ENCODE data around the gene ZSWIM3.
"Not testable (repeated sequence)": the region's sequence is repeated elsewhere in the genome, so short reads cannot be mapped to it uniquely, and the experiment has no call there.

ZSWIM3 gene

GRCh38 chr20:45896641-45897161 lies 39.3 kb downstream of the ZSWIM3 start:
- Histone ChIP-seq H3K4me1 (ENCODE audit: insufficient read depth, low read length) (peaks cover 16% of the 10 kb centered on the region), H3K27me3 (ENCODE audit: control insufficient read depth in 1 of 2, insufficient read depth in 2 of 2, low read length in 2 of 2) (no peaks in the 10 kb centered on the region), H3K9ac (ENCODE audit: low read length) (no peak overlapping the region), H3K9me3 (ENCODE audit: low read length) (no peaks in the 10 kb centered on the region), H3K27ac (ENCODE audit: low read depth, low read length) (no peak overlapping the region), H3K4me3 (ENCODE audit: low read depth in 1 of 2, low read length in 2 of 2) (no peak overlapping the region), H3K36me3 (ENCODE audit: insufficient read depth, low read length) (peaks cover 52% of the 10 kb centered on the region)

- Histone ChIP-seq H3K9me3 (ENCODE audit: low read length) (no peaks in the 10 kb centered on the region), H3K27ac (ENCODE audit: low read depth, low read length) (no peak overlapping the region), H3K27me3 (ENCODE audit: control insufficient read depth in 1 of 2, insufficient read depth in 2 of 2, low read length in 2 of 2) (no peaks in the 10 kb centered on the region), H3K36me3 (ENCODE audit: insufficient read depth, low read length) (peaks cover 58% of the 10 kb centered on the region), H3K9ac (ENCODE audit: low read length) (no peak overlapping the region), H3K4me1 (ENCODE audit: insufficient read depth, low read length) (peaks cover 10% of the 10 kb centered on the region), H3K4me3 (ENCODE audit: low read depth in 1 of 2, low read length in 2 of 2) (no peak overlapping the region)
Measured at GRCh38 chr20:45897289-45897688, 39.9 kb downstream of the ZSWIM3 start.

- Histone ChIP-seq H3K4me1 (ENCODE audit: insufficient read depth, low read length) (peaks cover 6% of the 10 kb centered on the region), H3K27me3 (ENCODE audit: control insufficient read depth in 1 of 2, insufficient read depth in 2 of 2, low read length in 2 of 2) (no peaks in the 10 kb centered on the region), H3K9ac (ENCODE audit: low read length) (no peak overlapping the region), H3K4me3 (ENCODE audit: low read depth in 1 of 2, low read length in 2 of 2) (no peak overlapping the region), H3K36me3 (ENCODE audit: insufficient read depth, low read length) (peaks cover 59% of the 10 kb centered on the region), H3K27ac (ENCODE audit: low read depth, low read length) (no peak overlapping the region), H3K9me3 (ENCODE audit: low read length) (no peaks in the 10 kb centered on the region)
Measured at GRCh38 chr20:45897692-45898091, 40.3 kb downstream of the ZSWIM3 start.

- H3K27me3 ChIP-seq (ENCODE audit: control insufficient read depth in 1 of 2, insufficient read depth in 2 of 2, low read length in 2 of 2): no peaks in the 10 kb centered on the region
- no peak overlapping the region for H3K9ac ChIP-seq (ENCODE audit: low read length)
- peaks cover 54% of the 10 kb centered on the region for H3K36me3 ChIP-seq (ENCODE audit: insufficient read depth, low read length)
- peaks cover under 1% of the 10 kb centered on the region for H3K4me1 ChIP-seq (ENCODE audit: insufficient read depth, low read length)
- H3K9me3 ChIP-seq (ENCODE audit: low read length): no peaks in the 10 kb centered on the region
- H3K4me3 ChIP-seq (ENCODE audit: low read depth in 1 of 2, low read length in 2 of 2): no peak overlapping the region
- no peak overlapping the region for H3K27ac ChIP-seq (ENCODE audit: low read depth, low read length)
Measured at GRCh38 chr20:45898285-45898684, 40.9 kb downstream of the ZSWIM3 start.

DNA sequence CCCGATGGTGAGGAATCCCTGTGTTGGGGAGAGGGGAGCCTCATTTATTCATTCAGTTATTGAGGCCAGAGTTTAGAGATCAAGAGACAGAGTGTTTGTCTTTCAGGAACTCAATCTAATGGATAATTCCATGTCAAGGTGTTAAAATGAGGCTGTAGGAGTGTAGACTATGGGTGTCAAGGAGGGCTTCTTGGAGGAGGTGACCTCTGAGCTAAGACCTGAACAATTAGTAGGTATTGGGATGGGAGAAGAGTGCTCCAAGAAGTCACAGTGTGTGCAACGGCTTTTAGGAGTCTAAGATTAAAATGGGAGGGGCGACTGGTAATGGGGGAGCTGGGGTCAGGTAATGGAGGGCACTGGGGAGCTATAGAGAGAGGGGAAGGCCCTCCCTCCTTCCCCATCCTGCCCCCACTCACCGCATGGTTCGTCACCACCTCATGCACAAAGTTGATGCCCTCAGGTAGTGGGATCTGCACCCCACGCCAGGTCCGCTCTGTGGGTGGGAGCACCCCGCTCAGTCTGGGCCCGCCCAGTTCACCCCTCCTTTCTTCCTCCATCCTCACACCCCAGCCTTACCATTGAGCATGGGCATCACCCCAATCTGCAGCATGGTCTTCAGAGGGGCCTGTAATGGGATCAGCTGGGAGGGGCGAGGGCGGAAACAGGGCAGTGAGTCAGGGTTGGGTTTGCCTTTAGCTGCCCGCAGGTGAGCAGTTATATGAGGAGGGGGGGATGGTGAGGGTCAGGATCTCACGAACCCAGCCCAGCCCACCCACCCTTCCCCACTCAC lies 41.8 kb downstream of the ZSWIM3 start:
- Histone ChIP-seq H3K9me3 (ENCODE audit: low read length) (no peaks in the 10 kb centered on the region), H3K36me3 (ENCODE audit: insufficient read depth, low read length) (peaks cover 48% of the 10 kb centered on the region), H3K4me3 (ENCODE audit: low read depth in 1 of 2, low read length in 2 of 2) (no peak overlapping the region), H3K4me1 (ENCODE audit: insufficient read depth, low read length) (no peaks in the 10 kb centered on the region), H3K9ac (ENCODE audit: low read length) (no peak overlapping the region), H3K27me3 (ENCODE audit: control insufficient read depth in 1 of 2, insufficient read depth in 2 of 2, low read length in 2 of 2) (no peaks in the 10 kb centered on the region), H3K27ac (ENCODE audit: low read depth, low read length) (no peak overlapping the region)

DNA sequence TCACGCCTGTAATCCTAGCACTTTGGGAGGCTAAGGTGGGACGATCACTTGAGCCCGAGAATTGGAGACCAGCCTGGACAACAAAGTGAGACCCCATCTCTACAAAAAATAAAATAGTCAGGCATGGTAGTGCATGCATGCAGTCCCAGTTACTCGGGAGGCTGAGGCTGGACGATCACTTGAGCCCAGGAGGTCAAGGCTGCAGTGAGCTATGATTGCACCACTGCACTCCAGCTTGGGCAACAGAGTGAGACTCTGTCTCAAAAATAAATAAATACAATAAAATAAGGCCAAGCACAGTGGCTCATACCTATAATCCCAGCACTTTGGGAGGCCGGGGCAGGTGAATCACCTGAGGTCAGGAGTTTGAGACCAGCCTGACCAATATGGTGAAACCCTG lies 43.9 kb downstream of the ZSWIM3 start:
- H3K9ac ChIP-seq (ENCODE audit: low read length); H3K4me3 ChIP-seq (ENCODE audit: low read depth in 1 of 2, low read length in 2 of 2); H3K9me3 ChIP-seq (ENCODE audit: low read length); H3K27ac ChIP-seq (ENCODE audit: low read depth, low read length); H3K27me3 ChIP-seq (ENCODE audit: control insufficient read depth in 1 of 2, insufficient read depth in 2 of 2, low read length in 2 of 2); H3K4me1 ChIP-seq (ENCODE audit: insufficient read depth, low read length): not testable (repeated sequence)
- peaks cover 48% of the 10 kb centered on the region for H3K36me3 ChIP-seq (ENCODE audit: insufficient read depth, low read length)

DNA sequence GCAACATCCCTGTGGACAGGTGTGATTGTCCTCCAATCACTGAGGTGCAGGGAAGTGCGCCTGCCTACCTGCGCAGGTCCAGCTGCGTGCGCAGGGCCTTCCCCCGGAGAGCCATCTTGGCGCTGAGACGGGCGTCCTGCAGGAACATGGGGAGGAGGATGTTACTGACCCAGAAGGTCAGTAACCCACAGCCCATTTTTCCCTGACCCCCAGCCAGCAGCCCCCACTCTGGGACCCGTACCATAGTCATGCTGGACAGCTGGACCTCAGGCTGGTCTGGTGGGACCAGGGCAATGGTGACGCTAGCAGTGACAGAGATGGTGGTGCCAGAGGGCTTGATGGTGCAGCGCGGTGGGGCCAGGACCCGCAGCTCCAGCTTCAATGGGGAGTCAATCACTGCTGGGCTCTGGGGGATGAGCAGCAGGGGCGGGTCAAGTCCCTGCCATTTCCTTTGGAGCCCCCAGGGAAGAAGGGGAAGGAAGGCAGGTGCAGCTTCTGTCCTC lies 44.8 kb downstream of the ZSWIM3 start:
- H3K36me3 ChIP-seq (ENCODE audit: insufficient read depth, low read length): peaks cover 43% of the 10 kb centered on the region
- no peaks in the 10 kb centered on the region for H3K9me3 ChIP-seq (ENCODE audit: low read length)
- no peak overlapping the region for H3K9ac ChIP-seq (ENCODE audit: low read length)
- no peak overlapping the region for H3K4me3 ChIP-seq (ENCODE audit: low read depth in 1 of 2, low read length in 2 of 2)
- H3K4me1 ChIP-seq (ENCODE audit: insufficient read depth, low read length): no peaks in the 10 kb centered on the region
- no peak overlapping the region for H3K27ac ChIP-seq (ENCODE audit: low read depth, low read length)
- no peaks in the 10 kb centered on the region for H3K27me3 ChIP-seq (ENCODE audit: control insufficient read depth in 1 of 2, insufficient read depth in 2 of 2, low read length in 2 of 2)

GRCh38 chr20:45904583-45905504 lies 47.4 kb downstream of the ZSWIM3 start:
- no peak overlapping the region for H3K9ac ChIP-seq (ENCODE audit: low read length)
- no peak overlapping the region for H3K4me3 ChIP-seq (ENCODE audit: low read depth in 1 of 2, low read length in 2 of 2)
- no peaks in the 10 kb centered on the region for H3K27me3 ChIP-seq (ENCODE audit: control insufficient read depth in 1 of 2, insufficient read depth in 2 of 2, low read length in 2 of 2)
- no peaks in the 10 kb centered on the region for H3K4me1 ChIP-seq (ENCODE audit: insufficient read depth, low read length)
- no peak overlapping the region for H3K27ac ChIP-seq (ENCODE audit: low read depth, low read length)
- H3K36me3 ChIP-seq (ENCODE audit: insufficient read depth, low read length): peaks cover 23% of the 10 kb centered on the region
- no peaks in the 10 kb centered on the region for H3K9me3 ChIP-seq (ENCODE audit: low read length)

DNA sequence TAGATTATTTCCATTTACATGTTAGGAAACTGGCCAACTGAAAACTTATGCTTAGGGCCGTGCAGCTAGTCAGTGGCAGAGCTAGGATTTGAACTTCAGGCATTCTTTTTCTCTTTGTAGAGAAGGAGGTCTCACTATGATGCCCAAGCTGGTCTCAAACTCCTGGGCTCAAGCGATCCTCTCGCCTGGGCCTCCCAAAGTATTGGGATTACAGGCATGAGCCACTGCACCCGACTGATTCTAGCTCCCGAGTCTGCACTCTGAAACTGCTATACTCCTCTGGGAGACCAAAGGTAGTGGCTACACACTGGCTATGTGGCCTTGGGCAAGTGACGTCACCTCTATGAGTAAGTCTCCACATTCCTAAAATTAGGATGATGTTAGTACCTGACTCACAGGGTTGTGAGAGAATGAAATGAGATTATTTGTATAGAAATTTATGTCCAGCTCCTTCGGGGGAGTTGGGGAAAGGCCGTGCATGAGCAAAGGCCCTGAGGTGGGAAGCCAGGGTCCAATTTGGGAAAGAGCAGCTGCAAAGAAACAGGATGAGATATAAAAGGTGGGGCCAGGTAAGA lies 48.2 kb downstream of the ZSWIM3 start:
- no peak overlapping the region for H3K27ac ChIP-seq (ENCODE audit: low read depth, low read length)
- H3K9me3 ChIP-seq (ENCODE audit: low read length): no peaks in the 10 kb centered on the region
- no peak overlapping the region for H3K4me3 ChIP-seq (ENCODE audit: low read depth in 1 of 2, low read length in 2 of 2)
- H3K36me3 ChIP-seq (ENCODE audit: insufficient read depth, low read length): peaks cover 22% of the 10 kb centered on the region
- H3K27me3 ChIP-seq (ENCODE audit: control insufficient read depth in 1 of 2, insufficient read depth in 2 of 2, low read length in 2 of 2): no peaks in the 10 kb centered on the region
- no peak overlapping the region for H3K9ac ChIP-seq (ENCODE audit: low read length)
- no peaks in the 10 kb centered on the region for H3K4me1 ChIP-seq (ENCODE audit: insufficient read depth, low read length)

- H3K36me3 ChIP-seq (ENCODE audit: insufficient read depth, low read length): peaks cover 14% of the 10 kb centered on the region
- H3K4me1 ChIP-seq (ENCODE audit: insufficient read depth, low read length): peaks cover 9% of the 10 kb centered on the region
- no peaks in the 10 kb centered on the region for H3K27me3 ChIP-seq (ENCODE audit: control insufficient read depth in 1 of 2, insufficient read depth in 2 of 2, low read length in 2 of 2)
- H3K9me3 ChIP-seq (ENCODE audit: low read length): no peaks in the 10 kb centered on the region
- H3K9ac ChIP-seq (ENCODE audit: low read length): no peak overlapping the region
- H3K4me3 ChIP-seq (ENCODE audit: low read depth in 1 of 2, low read length in 2 of 2): no peak overlapping the region
- H3K27ac ChIP-seq (ENCODE audit: low read depth, low read length): no peak overlapping the region
Measured at GRCh38 chr20:45907219-45907948, 50.0 kb downstream of the ZSWIM3 start.
